CD4-positive, alpha-beta memory T cell (primary cell): Measurements from ENCODE around the gene UTP11. TPM values are rescaled to one million over a fixed set of nuclear protein-coding genes. Genes with fewer than 3 reads are reported as not detected.

Experiments
- CTCF ChIA-PET: fragments of 350-600 bp; sonication (Branson Sonifier 250); formaldehyde crosslinking; loops from one replicate; lab custom pipeline; 2021; ENCODE audit warnings: inconsistent platforms; ENCODE audit not compliant: partially characterized antibody; lab: Charles Lee
- POLR2A ChIA-PET: fragments of 350-600 bp; sonication (Branson Sonifier 250); formaldehyde crosslinking; loops from one replicate; lab custom pipeline; 2021; ENCODE audit not compliant: partially characterized antibody; lab: Charles Lee
- DNase-seq, 5 donors: peaks; one replicate each; pipeline versions ENCODE4 v3.0.0 to v3.0.0-alpha.2; 2020 to 2022; ENCODE audit warnings: mixed read lengths in 1 of 5
- H3K27ac ChIP-seq: one replicate; pipeline ENCODE4 v1.7.0; 2013; ENCODE audit warnings: low read depth, low read length
- H3K27me3 ChIP-seq: 2 replicates; pipeline ENCODE4 v1.7.0; 2013; ENCODE audit warnings: mild to moderate bottlenecking, low read length, moderate library complexity; ENCODE audit not compliant: insufficient read depth
- H3K36me3 ChIP-seq: 2 replicates; pipeline ENCODE4 v1.7.0; 2013; ENCODE audit warnings: mild to moderate bottlenecking, low read length, moderate library complexity; ENCODE audit not compliant: insufficient read depth
- H3K4me1 ChIP-seq: 2 replicates; pipeline ENCODE4 v1.7.0; 2013; ENCODE audit warnings: mild to moderate bottlenecking, low read length, moderate library complexity; ENCODE audit not compliant: insufficient read depth
- H3K4me3 ChIP-seq, 2 donors: one replicate each; pipeline ENCODE4 v1.7.0; 2013; ENCODE audit warnings: low read length in 2 of 2, mild to moderate bottlenecking in 1 of 2
- H3K9me3 ChIP-seq, 2 donors: one replicate each; pipeline ENCODE4 v1.7.0; 2013; ENCODE audit warnings: low read length in 2 of 2, control low read depth in 1 of 2; ENCODE audit not compliant: control insufficient read depth in 1 of 2
- H3K27ac Mint-ChIP-seq, 7 donors: one replicate each; pipeline ENCODE4 v1.8.0; 2020 to 2021; ENCODE audit warnings: mixed read lengths in 7 of 7, mild to moderate bottlenecking in 6 of 7, inconsistent platforms in 3 of 7, moderate library complexity in 3 of 7
- H3K27me3 Mint-ChIP-seq, 2 donors: one replicate each; pipeline ENCODE4 v1.8.0; 2020 to 2021; ENCODE audit warnings: mixed read lengths in 2 of 2
- H3K36me3 Mint-ChIP-seq, 2 donors: one replicate each; pipeline ENCODE4 v1.8.0; 2020 to 2021; ENCODE audit warnings: mixed read lengths in 2 of 2, inconsistent platforms in 1 of 2, mild to moderate bottlenecking in 1 of 2
- H3K4me1 Mint-ChIP-seq, 4 donors: one replicate each; pipeline ENCODE4 v1.8.0; 2020 to 2021; ENCODE audit warnings: mixed read lengths in 4 of 4, mild to moderate bottlenecking in 1 of 4
- H3K4me3 Mint-ChIP-seq, 8 donors: one replicate each; pipeline ENCODE4 v1.8.0; 2020 to 2021; ENCODE audit warnings: mixed read lengths in 8 of 8, mild to moderate bottlenecking in 7 of 8, moderate library complexity in 6 of 8, inconsistent platforms in 3 of 8
- H3K9me3 Mint-ChIP-seq, 8 donors: one replicate each; pipeline ENCODE4 v1.8.0; 2020 to 2021; ENCODE audit warnings: mixed read lengths in 8 of 8, mild to moderate bottlenecking in 5 of 8, inconsistent platforms in 3 of 8, moderate library complexity in 1 of 8
- intact Hi-C: fragments of 100-400 bp; cut with micrococcal nuclease; formaldehyde crosslinking; loops from one replicate; pipeline ENCODE4 v1.15.1; 2023
- polyA plus RNA-seq, 2 donors: library from polyadenylated mRNA; unstranded; fragments of 300-500 nt; fragmentation: Illumina TruSeq; gene quantifications; one replicate each; pipeline ENCODE4 v1.2.3, GENCODE V29; 2021
- total RNA-seq, 2 experiments: library from RNA; stranded (reverse); gene quantifications; one replicate each; pipeline ENCODE4 v1.2.3, GENCODE V29; 2021

Gene UTP11
- total and polyA plus RNA-seq, 4 experiments from 2014 or later = 17.3 to 21.9 (median 19.3) TPM

GRCh38 chr1:38072858-38073257 lies 60.3 kb downstream of the UTP11 start:
- H3K9me3 Mint-ChIP-seq = no peaks in the 10 kb centered on the region
- H3K27ac ChIP-seq = no peak overlapping the region
- peaks cover 10 to 48% of the 10 kb centered on the region in 2 donors for H3K27me3 Mint-ChIP-seq
- DNase-seq = no peak
- POLR2A ChIA-PET = no interaction called here
- H3K9me3 ChIP-seq = no peaks in the 10 kb centered on the region
- H3K4me3 Mint-ChIP-seq = no peak overlapping the region
- H3K36me3 ChIP-seq = no peaks in the 10 kb centered on the region
- no peaks in the 10 kb centered on the region for H3K4me1 Mint-ChIP-seq
- no peaks in the 10 kb centered on the region for H3K4me1 ChIP-seq
- intact Hi-C loops = no loop called here
- CTCF ChIA-PET = interaction anchor here (1.6 to 2.5 kb wide), 3 partner anchors 7 to 83 kb away, joined by 4 to 9 read pairs (median 7); partner anchors contain the start of gene SF3A3
- peaks cover 5% of the 10 kb centered on the region for H3K27me3 ChIP-seq
- H3K4me3 ChIP-seq = no peak overlapping the region
- no peak overlapping the region for H3K27ac Mint-ChIP-seq
- H3K36me3 Mint-ChIP-seq = no peaks in the 10 kb centered on the region

- H3K36me3 ChIP-seq = no peaks in the 10 kb centered on the region
- H3K4me1 Mint-ChIP-seq = no peaks in the 10 kb centered on the region
- H3K9me3 Mint-ChIP-seq = no peaks in the 10 kb centered on the region
- H3K4me3 Mint-ChIP-seq = no peak overlapping the region
- no peaks in the 10 kb centered on the region for H3K4me1 ChIP-seq
- no peaks in the 10 kb centered on the region for H3K9me3 ChIP-seq
- H3K36me3 Mint-ChIP-seq = no peaks in the 10 kb centered on the region
- CTCF ChIA-PET = no interaction called here
- intact Hi-C loops = no loop called here
- no peak overlapping the region for H3K27ac ChIP-seq
- H3K27ac Mint-ChIP-seq = peak overlapping the region in 1 of 7 donors; percentile 32
- H3K27me3 Mint-ChIP-seq = peaks cover 9 to 44% of the 10 kb centered on the region in 2 donors
- POLR2A ChIA-PET = no interaction called here
- H3K4me3 ChIP-seq = no peak overlapping the region
- no peak for DNase-seq
- H3K27me3 ChIP-seq = peaks cover 3% of the 10 kb centered on the region
These were observed 61.2 kb downstream of the UTP11 start for GRCh38 chr1:38073534-38074301.

GRCh38 chr1:38074302-38074677 lies 61.8 kb downstream of the UTP11 start:
- Mint-ChIP-seq H3K9me3 (no peaks in the 10 kb centered on the region), H3K4me1 (no peaks in the 10 kb centered on the region), H3K27ac (no peak overlapping the region), H3K27me3 (peaks cover 9 to 44% of the 10 kb centered on the region in 2 donors), H3K4me3 (no peak overlapping the region), H3K36me3 (no peaks in the 10 kb centered on the region)
- no peaks in the 10 kb centered on the region for H3K36me3 ChIP-seq
- H3K27me3 ChIP-seq = no peaks in the 10 kb centered on the region
- ChIA-PET CTCF (no interaction called here), POLR2A (no interaction called here)
- H3K4me1 ChIP-seq = no peaks in the 10 kb centered on the region
- H3K4me3 ChIP-seq = no peak overlapping the region
- H3K9me3 ChIP-seq = no peaks in the 10 kb centered on the region
- intact Hi-C loops = no loop called here
- DNase-seq = no peak
- H3K27ac ChIP-seq = no peak overlapping the region

Other genes with a start within 250 kb of the UTP11 start
- under 1 TPM in 1 of 2 experiments, not detected in 1; 0.36 TPM for gene EPHA10, start 247.6 kb upstream of the UTP11 start, total RNA-seq
- gene EPHA10, start 247.6 kb upstream of the UTP11 start, polyA plus RNA-seq = not detected
- gene MANEAL, start 218.9 kb upstream of the UTP11 start, total RNA-seq = 1 to 10 TPM; 1.9 to 2.3 TPM
- 1 to 10 TPM in 1 of 2 donors, under 1 TPM in 1; 0.58 to 1.3 TPM for gene MANEAL, start 218.9 kb upstream of the UTP11 start, polyA plus RNA-seq
- 10 to 100 TPM; 12.4 to 13.9 TPM for gene C1orf122, start 204.9 kb upstream of the UTP11 start, total RNA-seq
- gene C1orf122, start 204.9 kb upstream of the UTP11 start, polyA plus RNA-seq = 10 to 100 TPM; 21.9 to 28.9 TPM
- gene YRDC, start 204.5 kb upstream of the UTP11 start, total RNA-seq = 10 to 100 TPM; 13.8 to 14.1 TPM
- gene YRDC, start 204.5 kb upstream of the UTP11 start, polyA plus RNA-seq = 10 to 100 TPM; 21.4 to 28.6 TPM
- gene MTF1, start 153.1 kb upstream of the UTP11 start, total RNA-seq = 10 to 100 TPM; 30.1 to 32.5 TPM
- gene MTF1, start 153.1 kb upstream of the UTP11 start, polyA plus RNA-seq = 10 to 100 TPM; 12.4 to 21.6 TPM
- 10 to 100 TPM; 31.4 to 35.7 TPM for gene INPP5B, start 65.7 kb upstream of the UTP11 start, total RNA-seq
- gene INPP5B, start 65.7 kb upstream of the UTP11 start, polyA plus RNA-seq = 10 to 100 TPM in 1 of 2 donors, 1 to 10 TPM in 1; 8.9 to 21.0 TPM
- gene SF3A3, start 22.7 kb upstream of the UTP11 start, total RNA-seq = 10 to 100 TPM; 74.0 to 74.6 TPM
- gene SF3A3, start 22.7 kb upstream of the UTP11 start, polyA plus RNA-seq = 100 to 1,000 TPM in 1 of 2 donors, 10 to 100 TPM in 1; 99.5 to 111 TPM
- gene FHL3, start 7.2 kb upstream of the UTP11 start, total RNA-seq = 1 to 10 TPM; 3.7 to 5.0 TPM
- 1 to 10 TPM; 3.4 to 3.7 TPM for gene FHL3, start 7.2 kb upstream of the UTP11 start, polyA plus RNA-seq
- gene POU3F1, start 34.1 kb downstream of the UTP11 start, total RNA-seq = under 1 TPM; 0.14 to 0.15 TPM
- gene POU3F1, start 34.1 kb downstream of the UTP11 start, polyA plus RNA-seq = under 1 TPM in 1 of 2 donors, not detected in 1; 0.08 TPM